GM19240 (cell line): ENCODE data around the gene CCDC117.
A peak's percentile ranks its signal among the peaks of the same experiment; 100 is the strongest.
"Not testable (repeated sequence)": the region's sequence is repeated elsewhere in the genome, so short reads cannot be mapped to it uniquely, and the experiment has no call there.

ENCODE experiments used
- DNase-seq: peaks from one replicate; pipeline ENCODE4 v3.0.0; 2011; ENCODE audit warnings: low spot score; ENCODE audit not compliant: insufficient read length

The CCDC117 gene, protein sequence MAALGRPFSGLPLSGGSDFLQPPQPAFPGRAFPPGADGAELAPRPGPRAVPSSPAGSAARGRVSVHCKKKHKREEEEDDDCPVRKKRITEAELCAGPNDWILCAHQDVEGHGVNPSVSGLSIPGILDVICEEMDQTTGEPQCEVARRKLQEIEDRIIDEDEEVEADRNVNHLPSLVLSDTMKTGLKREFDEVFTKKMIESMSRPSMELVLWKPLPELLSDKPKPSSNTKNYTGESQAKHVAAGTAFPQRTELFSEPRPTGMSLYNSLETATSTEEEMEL

DNA sequence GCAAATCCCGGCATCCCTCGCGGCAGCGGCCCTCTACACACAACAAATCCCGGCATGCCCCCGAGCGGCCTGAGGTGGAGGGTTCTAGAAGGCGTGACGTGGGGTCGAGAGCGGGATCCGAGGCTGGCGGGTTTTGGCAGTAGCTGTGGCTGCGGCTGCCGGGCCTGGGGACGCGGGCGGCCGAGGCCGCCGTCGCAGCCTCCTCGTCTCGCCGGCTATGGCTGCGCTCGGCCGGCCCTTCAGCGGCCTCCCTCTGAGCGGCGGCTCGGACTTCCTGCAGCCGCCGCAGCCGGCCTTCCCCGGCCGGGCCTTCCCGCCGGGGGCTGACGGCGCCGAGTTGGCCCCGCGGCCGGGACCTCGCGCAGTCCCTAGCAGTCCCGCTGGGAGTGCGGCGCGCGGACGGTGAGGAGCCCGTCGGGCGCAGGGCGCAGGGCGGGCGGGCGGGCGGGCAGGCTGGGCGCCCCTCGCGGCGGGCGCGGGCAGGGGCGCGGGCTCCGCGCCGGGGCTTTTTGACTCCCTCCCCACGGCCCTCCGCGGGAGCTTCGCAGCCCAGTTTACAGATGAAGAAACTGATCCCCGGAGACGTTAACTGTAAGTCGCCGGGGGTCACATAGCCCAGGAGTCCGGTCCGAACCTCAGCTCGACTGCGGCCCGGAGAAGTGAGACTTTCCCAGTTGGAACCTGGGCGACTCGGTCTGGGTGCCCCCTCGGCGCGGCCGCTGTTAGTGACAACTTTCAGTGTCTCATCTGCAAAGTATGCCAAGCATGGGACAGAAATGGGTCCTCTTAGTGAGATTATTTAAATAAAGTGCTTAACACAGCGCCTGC lies at the start of gene CCDC117:
Gene CCDC117, plus strand, starts transcription at position 63 of the 828 bp plus-strand sequence. Its CDS starts 155 bp downstream, at position 218.
- peak; percentile 99 for DNase-seq

DNA sequence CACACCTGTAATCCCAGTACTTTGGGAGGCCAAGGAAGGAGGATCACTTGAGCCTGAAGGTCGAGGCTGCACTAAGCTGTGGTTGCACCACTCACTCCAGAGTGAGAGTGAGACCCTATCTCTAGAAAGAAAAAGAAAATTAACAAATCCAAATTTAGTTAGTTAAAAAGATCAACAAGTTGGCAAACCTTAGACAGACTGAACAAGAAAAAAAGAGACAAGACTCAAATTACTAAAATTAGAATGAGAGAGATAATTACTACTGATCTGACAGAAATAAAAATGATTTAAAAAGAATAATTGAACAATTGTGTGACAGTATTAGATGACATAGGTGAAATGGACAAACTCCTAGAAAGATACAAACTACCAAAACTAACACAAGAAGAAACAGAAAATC lies 44.5 kb upstream of the CCDC117 start:
- DNase-seq, result no peak

GRCh38 chr22:28728621-28729313 lies 43.7 kb upstream of the CCDC117 start:
- no peak for DNase-seq

DNA sequence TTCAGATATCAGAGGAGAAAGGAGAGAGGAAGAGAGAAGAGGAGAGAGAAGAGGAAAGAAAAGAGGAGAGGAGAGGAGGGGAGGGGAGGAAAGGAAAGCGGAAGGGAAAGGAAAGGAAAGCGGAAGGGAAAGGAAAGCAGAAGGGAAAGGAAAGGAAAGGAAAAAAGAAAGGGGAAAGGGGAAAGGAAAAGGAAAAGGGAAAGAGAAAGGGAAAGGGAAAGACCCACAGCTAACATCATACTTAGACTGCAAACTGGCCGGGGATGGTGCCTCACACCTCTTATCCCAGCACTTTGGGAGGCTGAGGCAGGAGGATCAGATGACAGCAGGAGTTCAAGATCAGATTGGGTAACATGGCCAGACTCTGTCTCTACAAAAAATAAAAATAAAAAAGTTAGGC lies 42.3 kb upstream of the CCDC117 start:
- DNase-seq, result no peak

DNA sequence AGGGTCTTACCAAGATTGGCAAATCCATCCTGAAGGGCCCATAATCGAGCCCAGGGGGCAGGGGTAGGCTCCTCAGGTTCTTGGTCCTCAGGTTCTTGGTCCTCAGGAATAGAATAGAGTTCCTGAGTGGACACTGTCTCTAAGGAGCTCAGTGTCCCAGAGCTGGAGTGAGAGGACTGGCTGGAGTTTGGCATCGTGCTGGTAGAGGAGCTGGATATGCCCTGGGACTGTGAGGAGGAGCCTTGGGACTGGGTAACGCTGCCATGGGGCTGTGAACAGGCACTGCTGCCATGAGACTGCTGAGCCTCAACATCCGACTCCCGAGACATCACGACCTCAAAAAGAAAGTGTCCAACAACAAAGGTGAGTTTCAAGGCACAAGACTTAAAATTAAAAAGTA lies 38.1 kb upstream of the CCDC117 start:
- no peak for DNase-seq

DNA sequence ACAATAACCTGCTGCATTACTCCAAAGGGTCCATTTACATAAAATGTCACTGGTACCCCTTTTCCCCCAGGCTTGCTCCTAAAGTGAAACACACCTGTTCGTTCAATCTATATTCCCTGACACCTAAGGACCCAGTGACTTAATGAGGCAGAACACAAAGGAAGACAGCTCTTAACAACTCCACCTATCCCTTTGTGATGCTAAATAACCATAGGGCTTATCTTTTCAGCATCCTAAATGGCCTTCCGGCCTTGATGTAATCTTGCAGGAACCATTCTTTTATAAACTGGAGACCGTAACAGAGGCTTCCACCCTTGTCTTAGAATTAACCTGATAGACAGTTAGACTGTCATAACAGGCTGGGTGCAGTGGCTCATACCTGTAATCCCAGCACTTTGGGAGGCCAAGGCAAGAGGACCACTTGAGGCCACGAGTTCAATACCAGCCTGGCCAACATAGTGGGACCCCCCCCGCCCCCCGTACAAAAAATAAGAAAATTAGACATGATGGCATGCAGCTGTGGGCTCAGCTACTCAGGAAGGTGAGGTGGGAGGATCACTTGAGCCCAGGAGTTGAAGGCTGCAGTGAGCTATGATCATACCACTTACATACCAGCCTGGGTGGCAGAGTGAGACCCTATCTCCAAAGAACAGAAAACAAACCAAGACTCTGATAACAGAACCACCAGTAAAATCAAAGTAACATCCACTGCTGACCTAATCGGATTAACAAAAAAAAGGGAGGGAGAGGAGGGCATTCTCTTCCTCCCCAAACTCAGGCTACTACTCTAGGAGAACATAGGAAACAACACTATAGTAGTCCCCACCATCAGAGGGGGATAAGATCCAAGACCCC lies 36.0 kb upstream of the CCDC117 start:
- no peak for DNase-seq

DNA sequence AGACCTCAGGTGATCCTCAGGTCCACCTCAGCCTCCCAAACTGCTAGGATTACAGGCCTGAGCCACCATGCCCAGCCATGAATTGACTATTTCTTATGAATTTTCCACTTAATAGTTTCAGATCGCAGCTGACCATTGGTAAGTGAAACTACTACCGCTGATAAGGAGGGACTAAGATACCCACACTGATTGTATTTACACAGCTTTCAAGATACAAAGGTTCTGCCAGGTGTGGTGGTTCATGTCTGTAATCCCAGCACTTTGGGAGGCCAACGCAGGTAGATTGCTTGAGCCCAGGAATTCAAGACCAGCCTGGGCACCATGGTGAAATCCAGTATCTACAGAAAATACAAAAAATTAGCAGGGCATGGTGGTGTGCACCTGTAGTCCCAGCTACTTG lies 34.8 kb upstream of the CCDC117 start:
- DNase-seq, result no peak

DNA sequence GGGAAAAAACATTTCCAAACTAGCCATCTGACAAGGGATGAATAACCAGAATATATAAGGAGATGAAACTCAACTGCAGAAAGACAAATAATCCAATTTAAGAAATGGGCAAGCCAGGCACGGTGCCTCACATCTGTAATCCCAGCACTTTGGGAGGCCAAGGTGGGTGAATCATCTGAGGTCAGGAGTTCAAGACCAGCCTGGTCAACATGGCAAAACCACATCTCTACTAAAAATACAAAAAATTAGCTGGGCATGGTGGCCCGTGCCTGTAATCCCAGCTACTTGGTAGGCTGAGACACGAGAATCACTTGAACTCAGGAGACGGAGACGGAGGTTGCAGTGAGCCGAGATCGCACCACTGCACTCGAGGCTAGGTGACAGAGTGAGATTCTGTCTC lies 33.6 kb upstream of the CCDC117 start:
- not testable (repeated sequence) for DNase-seq

DNA sequence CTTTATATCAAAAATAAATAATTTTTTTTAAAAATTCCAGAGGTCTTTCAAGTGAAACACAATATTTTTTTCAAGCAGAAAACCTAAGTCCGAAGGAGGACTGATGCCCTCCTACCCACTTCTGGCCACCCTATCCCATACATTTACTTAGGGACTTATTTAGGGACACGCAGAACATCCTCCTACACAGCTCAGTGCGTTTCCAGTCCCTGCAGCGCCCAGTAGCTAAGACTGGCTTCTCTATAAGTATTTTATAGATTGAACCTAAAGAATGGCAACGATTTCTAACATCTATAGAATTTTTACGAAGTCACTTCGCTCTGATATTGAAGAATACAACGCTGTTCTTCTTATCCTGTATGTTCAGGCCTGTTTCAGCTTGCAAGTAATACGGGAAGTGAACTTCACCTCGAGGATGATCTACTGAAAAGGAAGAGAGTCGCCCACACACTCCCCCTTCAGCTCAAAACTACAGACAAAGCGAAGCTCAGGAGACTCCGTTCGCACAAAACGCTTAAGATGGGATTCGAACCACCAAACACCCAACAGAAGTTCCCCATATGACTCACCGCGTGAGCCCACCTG lies 31.2 kb upstream of the CCDC117 start:
- DNase-seq, result no peak

- peak; percentile 80 for DNase-seq
Measured at GRCh38 chr22:28741785-28742561, 30.5 kb upstream of the CCDC117 start, which contains the start of the genes CHEK2 and HSCB. Gene CHEK2, minus strand, starts transcription at chr22:28741820. Its CDS starts 7,099 bp downstream, at chr22:28734721. Gene HSCB, plus strand, starts transcription at chr22:28742039. Its CDS starts 57 bp downstream, at chr22:28742096.

DNA sequence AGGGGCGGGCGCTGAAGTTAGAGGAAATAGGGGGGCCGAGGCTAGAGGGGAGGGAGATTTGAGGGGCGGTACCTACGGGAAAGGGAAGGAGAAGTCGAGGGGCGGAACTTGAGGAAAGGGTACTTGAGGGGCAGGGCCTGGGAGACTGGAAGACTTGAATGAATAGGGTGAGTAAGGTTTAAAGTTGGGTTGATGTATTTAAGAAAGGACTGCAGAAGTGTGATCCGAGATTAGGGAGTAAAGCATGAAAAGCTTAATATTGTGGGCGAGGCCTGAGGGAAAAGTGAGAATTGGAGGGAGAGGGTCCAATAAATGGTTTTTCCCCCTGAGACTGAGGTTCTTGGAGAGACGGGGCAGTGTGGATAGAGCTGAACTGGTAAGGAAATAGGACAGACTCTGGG lies 29.9 kb upstream of the CCDC117 start:
- DNase-seq, result no peak

- no peak for DNase-seq
Measured at GRCh38 chr22:28743852-28744251, 28.6 kb upstream of the CCDC117 start.

- no peak for DNase-seq
Measured at GRCh38 chr22:28750471-28750881, 22.0 kb upstream of the CCDC117 start.

DNA sequence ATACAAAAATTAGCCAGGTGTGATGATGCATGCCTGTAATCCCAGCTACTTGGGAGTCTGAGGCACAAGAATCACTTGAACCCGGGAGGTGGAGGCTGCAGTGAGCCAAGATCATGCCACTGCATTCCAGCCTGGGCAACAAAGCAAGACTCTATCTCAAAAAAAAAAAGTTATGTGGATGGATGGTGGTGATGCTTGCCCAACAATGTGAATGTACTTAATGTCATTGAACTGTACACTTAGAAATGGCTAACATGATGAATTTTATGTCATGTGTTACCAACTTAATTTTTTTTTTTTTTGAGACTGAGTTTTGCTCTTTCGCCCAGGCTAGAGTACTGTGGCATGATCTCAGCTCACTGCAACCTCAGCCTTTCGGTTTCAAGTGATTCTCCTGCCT lies 18.0 kb upstream of the CCDC117 start:
- not testable (repeated sequence) for DNase-seq

DNA sequence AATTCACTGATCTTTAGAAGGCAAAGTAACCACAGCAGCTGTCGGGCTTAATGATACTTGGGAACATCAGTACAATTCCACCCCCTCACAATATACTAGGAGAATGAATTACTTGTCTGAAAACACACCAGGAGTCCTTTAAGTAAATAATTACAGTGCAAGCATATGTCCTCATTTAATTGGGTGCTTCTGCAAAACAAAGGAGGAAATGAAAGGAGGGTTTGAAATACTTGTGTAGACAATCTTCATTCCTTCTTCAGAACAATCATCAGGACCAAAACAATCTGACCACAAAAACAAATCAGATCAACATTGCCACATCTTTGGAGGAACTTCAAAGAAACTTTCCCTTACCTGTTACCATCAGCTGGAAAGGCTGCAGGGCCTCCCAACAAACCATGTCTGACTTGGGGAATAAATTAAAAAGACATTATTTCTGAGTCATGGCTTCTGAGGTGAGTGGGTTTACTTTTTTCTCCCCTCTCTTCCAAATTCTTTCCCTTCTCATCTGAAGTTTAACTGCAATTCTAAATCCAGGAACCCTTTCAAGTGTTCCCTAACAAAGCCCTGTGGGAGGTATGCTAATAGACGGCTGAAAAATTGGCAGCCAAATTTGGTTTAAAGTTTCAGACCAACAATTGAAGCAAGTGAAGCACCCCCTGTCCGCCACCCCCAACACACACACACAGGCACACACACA lies 12.5 kb upstream of the CCDC117 start:
- DNase-seq, result no peak

GRCh38 chr22:28761449-28761755 lies 11.1 kb upstream of the CCDC117 start:
- DNase-seq, result no peak

GRCh38 chr22:28762000-28762399 lies 10.5 kb upstream of the CCDC117 start:
- not testable (repeated sequence) for DNase-seq

- no peak for DNase-seq
Measured at GRCh38 chr22:28766628-28767027, 5.9 kb upstream of the CCDC117 start.

- DNase-seq, result no peak
Measured at GRCh38 chr22:28768701-28769393, 3.6 kb upstream of the CCDC117 start.
